HK-2 (cell line): ENCODE measurements around the gene RPTOR.
"Not testable (repeated sequence)": the region's sequence is repeated elsewhere in the genome, so short reads cannot be mapped to it uniquely, and the experiment has no call there.

Experiments used
- DNase-seq: peaks from one replicate; pipeline ENCODE4 v3.0.0-alpha.2; 2018; ENCODE audit not compliant: unreplicated experiment

Gene RPTOR

DNA sequence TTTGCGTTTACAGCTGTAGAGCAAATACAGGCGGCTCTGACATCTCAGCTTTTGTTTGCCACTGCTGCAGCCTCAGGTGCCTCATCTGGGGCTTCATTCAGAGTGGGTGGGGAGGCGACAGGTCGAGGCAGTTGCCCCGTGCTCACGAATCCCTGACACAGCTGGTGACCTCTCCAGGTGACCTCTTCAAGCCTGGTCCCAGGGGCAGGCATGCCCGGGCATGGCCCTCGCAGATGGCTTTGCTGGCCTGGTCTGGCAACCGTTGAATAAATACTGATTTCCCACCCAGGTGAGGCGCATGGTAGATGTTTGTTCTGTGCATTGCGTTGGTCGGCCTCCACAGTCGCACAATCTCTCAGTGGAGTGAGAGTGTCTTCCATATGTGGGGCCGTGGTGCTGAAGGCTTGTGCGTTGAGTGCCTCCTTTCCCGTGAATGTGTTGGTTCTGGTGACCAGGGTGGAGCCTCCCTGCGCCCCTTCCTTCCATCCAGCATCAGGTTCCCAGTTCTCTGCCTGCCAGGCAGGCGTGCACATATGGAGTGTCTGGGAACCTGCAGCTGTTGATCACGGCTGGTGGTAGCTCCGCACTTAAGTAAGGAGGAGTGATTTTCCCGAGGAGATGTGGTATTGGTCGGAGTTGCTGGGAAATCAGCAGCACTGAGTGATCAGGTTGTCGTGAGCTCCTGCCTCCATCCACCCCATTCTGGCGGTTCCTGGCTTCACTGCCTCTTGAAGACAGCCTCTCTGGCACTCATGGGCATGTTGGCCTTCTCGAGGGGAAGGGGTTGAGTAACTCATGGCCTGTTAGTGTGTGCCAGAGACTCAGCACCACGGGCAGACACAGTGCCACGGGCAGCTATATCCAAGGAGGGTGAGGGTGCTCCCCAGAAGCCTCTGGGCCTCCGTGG lies 149.7 kb downstream of the RPTOR start:
- no peak for DNase-seq

DNA sequence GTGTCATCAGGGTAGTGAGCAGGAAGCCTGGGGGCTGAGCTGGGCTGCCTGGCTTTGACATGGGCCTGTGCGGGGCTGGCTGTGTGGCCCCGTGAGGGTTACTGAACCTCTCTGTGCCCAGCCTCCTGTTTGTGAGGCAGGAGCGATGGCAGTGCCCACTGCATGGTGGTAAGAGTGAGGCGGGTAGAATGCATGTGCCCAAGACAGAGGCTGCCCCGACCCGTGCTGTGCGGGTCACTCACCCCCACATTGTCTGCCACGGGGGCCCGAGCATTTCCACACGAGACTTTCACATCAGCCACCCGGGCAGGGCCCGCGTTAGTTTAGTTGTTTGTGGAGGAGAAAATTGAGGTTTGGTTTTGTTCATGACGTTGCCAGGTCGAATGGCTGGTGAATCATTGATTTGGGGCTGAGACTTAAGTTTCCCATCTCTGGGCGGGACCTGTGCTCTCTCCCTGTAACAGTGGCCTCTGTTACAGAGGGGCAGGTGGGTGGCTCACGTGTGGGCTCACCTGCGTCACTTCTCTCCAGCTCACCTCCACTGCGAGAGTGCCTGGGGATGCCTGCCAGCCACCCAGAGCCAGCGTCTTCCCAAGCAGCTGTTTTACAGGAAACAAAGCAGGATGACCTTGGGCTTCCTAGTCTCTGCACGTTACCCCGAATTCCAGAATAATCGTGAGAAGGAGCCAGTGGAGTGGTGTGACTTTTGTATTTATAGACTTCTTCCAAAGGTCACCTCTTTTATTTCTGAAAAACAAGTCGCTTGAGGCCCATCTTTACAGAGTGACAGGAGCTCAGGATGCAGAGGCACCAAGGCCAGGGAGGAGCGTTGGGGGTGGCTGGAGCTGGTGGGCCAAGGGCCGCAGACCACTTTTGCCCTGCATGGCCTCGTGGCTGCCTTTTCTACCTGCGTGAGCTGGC lies 150.6 kb downstream of the RPTOR start:
- no peak for DNase-seq

DNA sequence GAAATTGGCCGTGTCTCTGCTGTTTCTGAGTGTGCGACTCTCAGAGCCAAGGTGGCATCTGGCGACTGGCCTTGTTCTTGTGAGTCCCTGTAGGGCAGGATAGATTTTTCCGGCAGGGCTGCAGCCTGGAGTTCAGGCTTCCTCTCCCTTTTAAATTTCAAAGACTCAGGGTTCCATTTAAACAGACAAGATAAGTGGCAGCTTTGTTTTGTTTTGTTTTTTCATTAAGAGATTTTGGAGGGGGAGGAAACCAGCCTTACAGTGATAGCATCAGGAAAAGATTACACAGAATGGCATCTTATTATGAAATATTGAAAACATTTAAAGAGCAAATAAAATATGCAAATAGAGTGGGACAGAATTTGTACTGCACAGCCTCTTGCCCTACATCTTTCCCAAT lies 151.3 kb downstream of the RPTOR start:
- no peak for DNase-seq

DNA sequence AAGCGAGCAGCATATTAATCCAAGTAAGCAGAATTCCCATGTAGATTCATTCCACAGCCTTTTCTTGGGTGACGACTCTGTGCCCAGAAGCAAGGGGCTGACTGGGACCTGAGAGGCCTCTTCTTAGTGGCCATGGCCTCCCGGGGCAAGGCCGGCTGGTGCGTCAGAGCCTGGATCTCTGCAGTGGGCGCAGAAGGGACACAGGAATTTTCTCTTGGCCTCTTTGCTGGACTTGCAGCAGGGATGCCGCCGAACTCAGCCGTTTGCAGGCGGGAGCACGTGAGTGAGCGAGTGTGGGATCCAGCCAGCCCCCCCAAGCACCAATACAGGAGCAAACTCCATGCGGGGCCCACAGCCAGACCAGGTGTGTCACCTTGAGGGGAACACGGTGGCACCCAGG lies 151.8 kb downstream of the RPTOR start:
- no peak for DNase-seq

DNA sequence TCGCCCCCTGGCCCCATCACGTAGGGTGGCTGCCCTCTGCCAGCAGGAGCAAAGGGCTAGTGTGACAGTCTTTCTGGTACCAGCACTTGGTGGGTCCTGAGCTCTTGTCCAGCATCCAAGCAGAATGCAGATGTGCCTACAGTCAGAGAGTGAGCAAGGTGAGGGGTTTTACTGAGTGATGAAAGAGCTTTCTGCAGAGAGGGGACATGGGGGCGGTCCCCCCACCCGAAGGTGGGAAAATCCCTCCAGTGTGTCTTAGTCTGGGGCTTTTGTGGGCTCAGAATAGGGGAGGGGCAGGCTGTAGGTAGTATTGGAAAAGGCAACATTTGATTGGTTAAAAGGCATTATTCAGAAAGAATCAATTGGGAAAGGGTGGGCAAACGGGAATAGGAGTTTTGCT lies 152.3 kb downstream of the RPTOR start:
- DNase-seq: no peak

DNA sequence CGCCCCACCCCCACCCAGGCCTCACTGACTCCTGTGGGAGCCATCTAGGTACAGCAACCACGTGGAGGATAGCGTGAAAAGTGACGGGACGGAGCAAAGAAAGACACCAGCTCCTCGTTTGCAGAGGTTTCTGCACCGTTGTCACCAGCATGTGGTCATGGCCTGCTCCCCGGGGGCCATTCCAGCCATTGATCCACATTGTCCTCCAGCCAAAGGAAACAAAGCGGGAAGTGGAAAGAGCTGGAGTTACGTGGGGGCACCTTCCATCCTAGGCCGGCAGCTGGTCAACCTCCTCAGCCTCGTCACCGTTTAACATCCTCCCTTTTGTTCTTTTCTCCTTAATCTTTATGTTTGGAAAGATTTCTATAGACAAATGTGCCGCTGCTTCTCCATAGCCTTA lies 153.7 kb downstream of the RPTOR start:
- DNase-seq: no peak

DNA sequence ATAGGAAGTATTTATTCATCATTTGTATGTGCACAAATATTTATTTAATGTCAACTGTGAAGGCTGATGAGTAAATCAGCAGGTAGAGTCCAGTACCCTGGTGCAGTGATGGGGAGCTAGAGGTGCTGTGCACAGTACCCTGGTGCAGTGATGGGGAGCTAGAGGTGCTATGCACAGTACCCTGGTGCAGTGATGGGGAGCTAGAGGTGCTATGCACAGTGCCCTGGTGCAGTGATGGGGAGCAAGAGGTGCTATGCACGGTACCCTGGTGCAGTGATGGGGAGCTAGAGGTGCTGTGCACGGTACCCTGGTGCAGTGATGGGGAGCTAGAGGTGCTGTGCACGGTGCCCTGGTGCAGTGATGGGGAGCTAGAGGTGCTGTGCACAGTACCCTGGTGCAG lies 154.6 kb downstream of the RPTOR start:
- not testable (repeated sequence) for DNase-seq

DNA sequence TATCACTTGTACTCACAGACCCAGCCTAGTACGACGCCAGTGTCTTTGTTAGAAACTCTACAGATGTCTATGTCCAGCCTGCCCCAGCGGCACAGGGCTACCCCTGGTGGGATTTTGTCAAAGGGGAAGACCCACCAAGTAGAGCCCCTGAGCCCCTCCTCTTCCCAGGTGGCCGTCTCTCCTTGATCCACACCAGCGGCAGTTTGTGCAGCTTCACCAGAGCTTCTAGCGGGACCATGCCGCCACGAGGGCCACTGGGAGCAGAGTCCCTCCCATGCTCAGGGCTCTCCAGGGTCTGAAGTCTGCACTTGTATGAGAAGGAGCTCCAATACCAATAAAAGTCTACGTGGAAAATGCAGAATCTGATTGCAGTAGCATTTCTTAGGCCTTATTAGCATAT lies 157.1 kb downstream of the RPTOR start:
- no peak for DNase-seq

DNA sequence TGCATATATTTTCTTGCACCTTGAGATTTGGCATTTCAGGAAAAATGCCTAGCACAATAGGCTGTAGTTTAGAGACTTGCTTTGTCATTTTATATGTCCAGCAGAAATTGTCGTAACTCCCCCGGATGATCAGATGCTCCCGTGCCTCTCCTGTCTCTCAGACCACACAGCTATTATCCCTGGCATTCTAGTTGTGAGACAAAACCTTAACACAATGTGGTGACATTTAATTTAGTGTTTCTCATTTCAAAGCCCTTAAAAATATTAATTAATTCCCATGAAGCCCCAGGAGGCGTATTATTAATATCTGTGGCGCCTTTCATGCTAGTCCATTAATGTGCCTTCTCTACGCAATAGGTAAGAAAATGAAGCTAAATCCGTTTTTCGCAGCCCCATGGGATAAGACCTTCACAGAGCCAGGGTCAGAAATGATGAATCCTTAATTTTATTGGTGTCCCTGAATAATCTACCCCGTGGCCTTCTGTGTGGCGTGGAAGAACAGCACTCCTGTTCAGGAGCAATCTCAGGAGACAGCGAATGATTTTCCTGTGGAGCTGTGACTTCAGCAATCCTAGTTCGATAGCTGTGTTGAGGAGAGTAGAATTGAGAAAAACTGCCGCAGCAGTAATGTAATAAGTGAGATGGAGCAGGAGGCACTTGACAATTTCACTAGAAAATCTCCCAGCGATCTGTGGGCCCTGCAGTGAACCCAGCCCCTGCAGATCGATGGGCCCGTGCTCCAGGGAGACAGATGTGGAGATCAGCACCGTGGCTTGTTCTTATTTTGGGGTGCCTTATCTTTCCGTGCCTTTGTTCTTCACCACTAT lies 157.9 kb downstream of the RPTOR start:
- no peak for DNase-seq

DNA sequence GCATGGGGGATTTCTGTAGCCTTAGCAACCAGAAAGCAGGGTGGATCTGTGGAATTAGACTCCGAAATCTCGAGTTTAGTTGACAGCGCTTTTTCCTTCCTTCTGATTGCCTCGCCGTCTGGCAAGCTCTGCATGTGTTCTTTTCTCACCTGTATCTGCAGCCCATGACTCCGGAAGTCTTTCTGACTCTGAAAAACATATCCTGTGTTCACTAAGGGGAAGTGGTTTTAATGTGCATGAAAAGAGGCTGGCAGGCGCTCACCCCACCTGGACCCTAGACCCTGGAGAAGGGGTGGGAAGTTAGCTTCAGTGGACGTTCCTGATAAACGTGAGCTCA lies 158.5 kb downstream of the RPTOR start:
- no peak for DNase-seq

DNA sequence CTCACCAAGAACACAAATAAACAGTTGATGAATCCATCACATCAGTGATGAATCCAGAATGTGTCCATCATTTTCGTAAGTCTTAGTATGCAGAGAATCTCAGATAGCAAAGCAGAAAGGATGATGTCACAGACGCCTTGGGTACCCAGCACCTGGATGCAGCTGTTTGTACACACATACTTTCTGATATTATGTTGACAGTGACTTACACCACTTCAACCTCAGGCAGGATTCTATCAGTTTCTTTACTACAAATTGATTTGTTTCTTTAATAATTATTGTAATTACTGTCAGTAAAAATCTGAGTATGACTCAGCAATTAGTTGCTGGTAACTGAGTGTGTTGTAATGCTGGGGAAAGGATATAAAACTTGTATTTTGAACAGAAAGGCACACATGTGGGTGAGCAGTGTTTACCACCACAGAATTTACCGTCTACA lies 159.8 kb downstream of the RPTOR start:
- no peak for DNase-seq

DNA sequence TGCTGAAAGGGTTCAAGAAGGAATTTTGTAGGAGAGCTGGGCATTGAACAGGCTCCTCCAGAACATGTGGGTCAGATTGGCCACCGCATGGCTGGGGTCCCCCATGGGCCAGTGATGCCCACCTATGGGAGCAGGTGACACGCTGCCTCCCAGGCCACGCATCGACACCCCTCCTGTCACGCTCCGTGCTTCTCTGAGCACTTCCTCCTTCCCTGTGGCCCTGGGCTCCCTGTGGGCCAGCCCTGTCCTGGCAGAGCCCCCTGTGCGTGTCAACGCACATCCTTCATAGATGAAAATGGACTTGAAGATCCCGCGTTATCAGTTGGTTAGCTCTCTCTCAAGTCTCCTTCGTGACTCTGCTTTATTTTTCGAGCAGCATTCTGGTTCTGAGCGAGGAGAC lies 160.3 kb downstream of the RPTOR start:
- no peak for DNase-seq

DNA sequence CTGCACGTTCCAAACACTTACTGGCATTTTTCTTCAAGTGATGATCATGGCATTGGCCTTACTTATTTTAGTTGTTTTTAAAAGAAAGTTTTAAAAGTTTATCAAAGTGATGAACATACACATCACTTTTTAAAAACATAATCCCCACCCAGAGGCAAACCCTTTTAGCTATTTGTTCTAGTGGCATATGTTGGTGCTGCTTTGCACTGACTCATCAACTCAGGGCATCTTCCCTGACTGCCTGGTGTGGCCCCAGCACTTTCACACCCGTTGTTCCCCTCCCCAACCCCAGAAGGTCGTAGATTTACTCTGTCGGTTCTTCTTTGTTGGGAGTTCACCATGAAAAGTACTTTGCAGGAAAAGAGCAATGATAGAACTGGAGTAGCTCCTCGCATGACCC lies 161.3 kb downstream of the RPTOR start:
- no peak for DNase-seq

DNA sequence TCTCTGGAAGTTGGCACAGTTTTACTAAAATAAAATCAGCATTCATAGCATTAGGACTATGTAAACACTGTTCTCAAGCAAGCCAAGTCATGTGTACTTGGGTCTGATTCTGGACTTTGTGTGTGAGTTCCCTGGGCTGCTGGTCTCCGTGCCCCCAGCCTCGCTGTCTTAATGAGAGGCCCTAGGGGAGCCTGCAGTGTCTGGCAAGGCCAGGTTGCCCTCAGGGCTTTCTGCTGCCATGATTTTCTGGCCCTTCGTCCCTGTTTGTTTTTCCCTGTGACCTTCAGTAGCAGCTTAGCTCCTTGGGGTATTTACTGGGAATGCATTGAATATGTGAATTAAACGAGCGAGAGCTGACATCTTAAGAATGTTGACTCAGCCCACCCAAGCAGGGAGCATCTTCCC lies 161.8 kb downstream of the RPTOR start:
- DNase-seq: no peak

DNA sequence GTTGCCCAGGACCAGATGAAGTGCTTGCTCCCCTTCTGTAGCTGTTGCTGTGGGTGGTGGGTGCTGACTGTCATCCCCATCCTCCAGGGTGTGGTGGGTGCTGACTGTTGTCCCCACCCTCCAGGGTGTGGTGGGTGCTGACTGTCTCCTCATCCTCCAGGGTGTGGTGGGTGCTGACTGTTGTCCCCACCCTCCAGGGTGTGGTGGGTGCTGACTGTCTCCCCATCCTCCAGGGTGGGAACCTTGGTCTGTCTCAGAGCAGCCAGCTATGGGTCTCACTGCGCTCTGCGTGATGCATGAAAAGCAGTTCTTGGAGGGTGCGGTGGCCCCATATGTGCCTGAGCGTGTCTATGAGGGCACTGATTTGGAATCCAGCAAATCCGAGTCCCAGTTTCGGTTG lies 163.8 kb downstream of the RPTOR start:
- DNase-seq: no peak

DNA sequence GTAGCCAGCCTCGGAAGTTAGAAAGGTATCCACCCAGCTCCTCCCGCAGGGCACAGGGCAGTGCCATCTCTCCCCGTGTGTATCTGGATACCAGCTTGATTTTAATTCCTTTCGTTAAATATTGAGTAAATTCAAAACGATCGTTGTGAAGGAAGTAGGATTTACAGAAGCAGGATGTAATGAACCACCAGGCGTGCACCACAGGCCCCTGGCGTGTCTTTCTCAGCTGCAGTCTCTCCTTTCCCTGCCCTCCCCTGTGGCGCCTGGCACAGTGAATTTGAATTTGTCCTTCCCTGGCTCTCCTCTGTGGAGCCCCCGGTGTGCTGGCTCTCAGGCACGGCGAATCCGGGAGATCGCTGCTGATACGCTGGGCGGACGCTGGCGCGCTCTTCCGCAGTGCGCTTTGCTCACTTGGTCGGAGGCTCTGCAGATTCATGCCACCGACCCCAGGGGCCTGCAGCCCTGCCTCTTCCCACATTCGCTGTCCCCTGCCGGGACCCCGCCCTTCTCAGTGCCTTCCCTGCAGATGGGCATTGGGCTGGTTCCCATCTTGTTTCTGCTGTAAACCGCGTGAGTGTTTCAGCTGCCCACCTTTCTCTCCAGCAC lies 164.6 kb downstream of the RPTOR start:
- DNase-seq: no peak

DNA sequence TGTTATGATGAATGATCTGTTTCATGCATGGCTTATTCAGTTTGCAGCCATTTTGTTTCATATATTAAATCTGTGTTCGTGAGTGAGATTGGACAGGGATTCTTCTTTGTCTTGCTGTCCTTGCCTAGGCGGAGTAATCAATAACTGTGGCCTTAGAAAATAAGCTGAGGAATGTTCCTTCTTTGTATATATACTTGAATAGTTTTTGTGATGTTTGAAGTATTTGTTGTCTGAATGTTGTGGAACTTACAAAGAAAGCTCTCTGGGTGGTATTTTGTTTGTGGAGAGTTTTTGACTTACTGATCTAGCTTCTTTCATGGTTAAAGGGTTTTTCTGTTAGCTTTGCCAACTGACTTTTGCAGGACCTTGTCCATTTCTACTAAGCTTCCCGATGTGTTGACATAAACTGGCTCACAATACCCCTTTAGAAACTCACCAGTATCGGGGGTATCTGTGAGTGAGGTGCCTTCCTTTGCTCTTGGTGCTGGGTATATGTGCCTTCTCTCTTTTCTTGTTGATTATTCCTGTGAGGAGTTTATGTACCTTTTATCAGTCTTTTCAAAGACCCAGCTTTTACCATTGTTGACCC lies 166.2 kb downstream of the RPTOR start:
- no peak for DNase-seq

DNA sequence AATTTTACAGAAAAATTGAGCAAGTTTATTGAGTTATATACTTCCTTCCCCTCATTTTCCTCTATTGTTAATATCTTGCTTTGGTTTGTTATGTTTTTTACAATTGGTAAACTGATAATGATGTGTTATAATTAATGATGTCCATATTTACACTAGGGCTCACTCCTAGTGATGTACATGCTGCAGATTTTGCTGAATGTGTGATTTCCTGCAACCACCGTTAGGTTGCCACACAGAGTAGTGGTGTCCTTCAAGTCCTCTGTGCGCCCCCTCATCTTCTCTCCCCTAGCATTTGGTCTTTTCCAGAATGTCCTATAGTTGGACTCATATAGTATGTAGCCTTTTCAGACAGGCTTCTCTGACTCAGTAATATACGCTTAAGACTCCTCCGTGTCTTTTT lies 167.5 kb downstream of the RPTOR start:
- no peak for DNase-seq

DNA sequence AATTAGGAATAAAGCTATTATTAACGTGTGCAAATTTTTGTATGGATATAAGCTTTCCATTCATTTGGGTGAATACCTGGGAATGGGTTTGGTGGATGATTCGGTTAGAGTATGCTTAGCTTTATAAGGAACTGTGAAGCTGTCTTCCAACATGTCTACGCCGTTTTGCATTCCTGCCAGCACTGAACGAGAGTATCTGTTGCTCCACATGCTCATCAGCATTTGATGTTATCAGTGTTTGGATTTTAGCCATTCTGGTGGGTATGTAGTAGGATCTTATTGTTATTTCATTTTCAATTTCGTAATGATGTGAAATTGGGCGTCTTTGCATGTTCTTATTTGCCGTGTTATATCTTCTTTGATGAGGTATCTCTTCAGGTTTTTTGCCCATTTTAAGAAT lies 168.0 kb downstream of the RPTOR start:
- no peak for DNase-seq

DNA sequence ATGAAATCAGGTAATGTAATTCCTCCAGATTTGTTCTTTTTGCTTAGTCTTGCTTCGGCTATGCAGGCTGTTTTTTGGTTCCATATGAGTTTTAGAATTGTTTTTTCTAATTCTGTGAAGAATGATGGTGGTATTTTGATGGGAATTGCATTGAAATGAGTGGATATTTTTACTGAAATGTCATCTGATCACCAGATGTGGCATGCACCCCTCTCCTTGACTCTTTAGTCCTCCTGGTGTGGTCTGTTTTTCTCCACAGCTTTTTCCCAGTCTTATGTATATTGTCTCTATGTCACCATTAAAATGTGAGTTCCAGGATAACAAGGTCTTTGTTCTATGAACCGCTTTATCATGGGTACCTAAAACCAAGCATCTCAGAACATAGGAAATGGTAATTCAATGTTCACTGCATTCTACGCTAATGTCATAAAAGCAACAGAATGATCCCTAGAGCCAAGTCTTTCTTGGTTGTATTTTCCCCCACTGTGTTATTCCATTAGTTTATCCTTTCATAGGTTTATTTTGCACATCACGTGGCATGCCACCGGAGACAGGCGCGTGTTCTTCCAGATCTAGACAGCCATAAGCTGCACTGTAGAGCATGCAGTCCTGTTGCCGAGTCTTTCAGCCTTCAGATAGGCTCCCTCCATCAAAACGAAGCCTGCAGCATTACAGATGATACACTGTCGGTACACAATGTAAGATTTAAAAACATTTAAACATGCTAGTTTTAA lies 172.5 kb downstream of the RPTOR start:
- DNase-seq: no peak

DNA sequence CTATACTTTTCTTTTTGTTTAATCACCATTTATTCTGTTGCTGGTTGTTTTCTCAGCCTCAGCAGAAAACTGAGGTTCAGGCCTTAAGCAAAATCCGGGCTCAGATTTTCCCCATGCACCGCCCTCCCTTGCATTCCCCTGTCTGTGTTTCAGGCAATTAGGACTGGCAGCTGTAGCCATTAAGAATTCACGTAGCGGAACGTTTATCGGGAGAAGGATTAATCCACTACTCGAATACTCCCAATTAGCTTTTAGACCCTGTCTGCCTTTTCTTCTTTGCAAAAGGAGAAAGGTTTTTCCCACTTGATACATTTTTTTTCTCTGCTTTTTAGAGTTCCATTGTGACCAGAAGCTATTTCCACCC lies 173.1 kb downstream of the RPTOR start:
- DNase-seq: no peak
